NCI-H1105 treated with DMSO at 0.1 percent for 48 hours (cell line): Measurements from ENCODE around the gene FSTL1.
A peak's percentile ranks its signal among the peaks of the same experiment; 100 is the strongest.

Source experiments
- DNase-seq: peaks from one replicate; lab custom pipeline; 2025; lab: John Stamatoyannopoulos, UW

Gene FSTL1

DNA sequence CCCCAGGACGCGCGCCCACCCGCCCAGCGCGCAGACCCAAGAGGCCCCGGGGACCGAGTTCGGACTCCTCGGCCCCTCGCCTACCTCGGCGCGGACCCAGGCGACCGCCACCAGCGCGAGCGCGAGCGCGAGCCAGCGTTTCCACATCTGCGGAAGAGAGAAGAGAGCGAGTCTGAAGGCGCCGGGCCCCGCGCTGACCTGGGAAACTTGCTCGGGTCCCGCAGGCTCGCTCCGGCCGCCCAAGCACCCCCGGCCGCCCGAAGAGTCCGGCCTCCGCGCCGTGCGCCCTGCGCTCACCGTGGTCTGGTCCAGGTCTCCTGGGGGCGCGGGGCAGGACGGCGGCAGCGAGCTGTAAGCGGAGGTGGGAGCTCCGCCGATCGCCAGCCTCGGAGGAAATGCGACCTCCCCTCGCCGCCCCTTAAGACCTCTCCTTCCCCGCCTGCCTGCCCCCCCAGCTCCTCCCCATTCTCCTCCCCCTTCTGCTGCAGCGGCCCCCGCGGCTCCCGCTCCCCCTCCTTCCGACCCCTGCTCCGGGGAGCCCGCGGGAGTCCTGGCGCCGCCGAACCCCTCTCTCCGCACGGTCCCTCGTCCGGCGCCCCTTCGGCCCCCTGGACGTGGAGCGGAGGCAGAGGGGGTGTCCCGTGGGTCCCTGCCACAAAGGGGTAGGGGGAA is at the start of gene FSTL1:
TSS of gene FSTL1 (minus strand) at position 393 of the 672 bp plus-strand sequence. CDS start at position 147, 246 bp downstream.
- peak; percentile 49 for DNase-seq

GRCh38 chr3:120498556-120499346 is 48.0 kb upstream of the FSTL1 start:
- no peak for DNase-seq

GRCh38 chr3:120497818-120498217 is 47.0 kb upstream of the FSTL1 start:
- no peak for DNase-seq

- DNase-seq: no peak
Observed at GRCh38 chr3:120497336-120497735, 46.5 kb upstream of the FSTL1 start.

DNA sequence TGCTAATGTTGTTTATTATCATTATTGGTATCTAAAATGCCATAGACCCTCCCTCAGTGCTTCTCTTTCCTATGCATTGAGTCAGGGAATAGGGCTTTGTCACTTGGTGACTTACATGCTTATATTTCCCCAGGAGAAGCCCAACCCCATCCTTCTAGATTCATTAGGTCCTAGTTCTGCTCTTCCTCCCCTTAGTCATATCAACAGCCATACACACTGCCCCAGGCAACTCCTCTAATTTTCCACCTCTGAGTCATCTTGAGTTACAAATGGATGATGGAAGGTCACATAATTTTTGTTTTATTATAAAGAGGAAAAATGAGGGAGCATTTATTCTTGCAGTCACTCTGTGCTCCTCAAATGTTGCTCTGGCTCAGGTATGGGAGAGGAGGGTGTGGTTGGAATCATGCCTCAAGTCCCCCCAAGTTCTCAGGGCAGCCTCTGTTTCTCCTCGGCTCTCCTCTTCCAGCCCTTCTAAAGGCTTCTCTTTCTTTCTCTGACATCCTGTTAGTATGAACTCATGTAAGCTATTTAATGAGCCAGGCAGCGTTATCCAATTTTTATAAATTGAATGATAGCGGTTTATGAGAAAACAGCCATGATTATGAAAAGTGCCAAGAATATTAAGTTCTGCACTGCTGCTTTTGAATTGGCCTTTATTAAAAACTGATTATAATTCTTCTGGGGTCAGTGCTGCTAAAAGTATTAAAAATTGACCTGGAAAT is 45.6 kb upstream of the FSTL1 start:
- DNase-seq: no peak

GRCh38 chr3:120495809-120496208 is 45.0 kb upstream of the FSTL1 start:
- DNase-seq: no peak

DNA sequence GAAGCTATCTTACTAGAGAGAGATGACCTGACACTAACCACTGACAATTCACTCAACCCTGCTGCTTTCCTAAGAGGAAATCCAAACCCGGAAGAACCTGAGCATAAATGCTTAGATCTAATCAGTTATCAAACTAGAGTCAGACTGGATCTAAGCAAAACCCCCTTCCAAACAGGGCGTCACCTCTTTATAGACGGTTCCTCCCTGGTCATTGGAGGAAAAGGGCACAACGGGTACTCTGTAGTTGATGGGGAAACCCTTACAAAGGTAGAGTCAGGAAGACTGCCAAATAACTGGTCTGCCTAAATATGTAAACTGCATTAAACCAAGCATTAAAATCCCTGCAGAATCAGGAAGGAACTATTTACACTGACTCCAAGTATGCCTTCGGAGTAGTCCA is 41.3 kb upstream of the FSTL1 start:
- no peak for DNase-seq

GRCh38 chr3:120489421-120489820 is 38.6 kb upstream of the FSTL1 start:
- DNase-seq: no peak

DNA sequence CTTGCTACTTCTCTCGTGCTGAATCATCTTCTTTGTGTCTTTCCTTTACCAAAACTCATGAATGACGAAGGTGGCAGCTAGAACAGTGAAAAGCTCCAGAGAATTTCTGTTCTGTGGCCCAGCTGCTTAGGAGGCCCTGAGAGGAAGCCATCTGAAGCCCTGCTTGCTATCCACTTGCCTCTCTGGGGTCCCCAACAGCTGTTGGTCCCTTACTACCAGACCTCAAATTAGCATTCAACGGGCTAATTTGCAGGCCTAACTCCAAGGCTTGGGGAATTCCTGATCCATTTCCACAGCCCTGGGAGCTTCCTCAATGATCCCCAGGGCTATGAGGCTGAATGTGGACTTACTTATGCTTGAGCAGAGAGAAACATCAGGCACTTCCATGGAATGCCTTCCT is 37.5 kb upstream of the FSTL1 start:
- DNase-seq: no peak

- DNase-seq: no peak
Observed at GRCh38 chr3:120487191-120487650, 36.4 kb upstream of the FSTL1 start.

GRCh38 chr3:120481081-120481480 is 30.3 kb upstream of the FSTL1 start:
- no peak for DNase-seq

GRCh38 chr3:120477781-120478180 is 27.0 kb upstream of the FSTL1 start:
- no peak for DNase-seq

GRCh38 chr3:120475722-120476377 is 25.1 kb upstream of the FSTL1 start:
- no peak for DNase-seq

DNA sequence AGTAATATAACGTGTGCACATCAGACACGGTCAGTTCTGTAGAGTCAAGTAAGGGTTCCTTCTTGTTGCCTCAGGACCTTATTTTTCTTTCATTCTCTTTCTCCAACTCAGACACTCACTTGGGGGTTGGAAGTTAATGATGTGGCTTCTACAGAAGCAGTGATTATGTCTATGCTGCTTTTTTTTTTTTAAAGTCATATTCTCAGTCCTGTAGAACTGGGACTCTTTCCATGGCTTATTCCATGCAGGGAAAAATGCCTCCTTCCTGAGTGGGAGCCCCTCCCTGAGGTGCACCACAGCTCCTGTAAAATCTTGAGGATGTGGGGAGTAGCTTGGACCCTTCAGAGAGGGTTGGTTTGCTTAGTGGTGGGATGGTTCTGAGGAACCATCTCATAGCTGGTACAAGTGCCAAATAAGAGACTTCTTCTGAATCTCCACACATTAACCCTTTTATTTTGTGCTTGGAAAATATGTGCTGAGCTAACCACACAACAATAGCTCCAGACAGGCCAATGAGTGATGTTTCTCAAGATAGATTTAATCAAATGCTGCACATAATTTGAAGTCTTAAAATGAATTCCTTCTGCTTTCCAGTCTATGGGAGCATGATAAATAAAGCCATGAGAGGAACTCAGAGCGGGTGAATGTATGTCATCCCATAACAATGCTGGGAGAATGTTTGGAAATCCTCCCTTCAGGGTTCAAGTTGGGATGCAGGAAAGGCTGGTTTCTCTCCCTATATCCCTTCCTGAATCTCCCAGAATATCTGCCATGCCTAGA is 23.3 kb upstream of the FSTL1 start:
- no peak for DNase-seq

DNA sequence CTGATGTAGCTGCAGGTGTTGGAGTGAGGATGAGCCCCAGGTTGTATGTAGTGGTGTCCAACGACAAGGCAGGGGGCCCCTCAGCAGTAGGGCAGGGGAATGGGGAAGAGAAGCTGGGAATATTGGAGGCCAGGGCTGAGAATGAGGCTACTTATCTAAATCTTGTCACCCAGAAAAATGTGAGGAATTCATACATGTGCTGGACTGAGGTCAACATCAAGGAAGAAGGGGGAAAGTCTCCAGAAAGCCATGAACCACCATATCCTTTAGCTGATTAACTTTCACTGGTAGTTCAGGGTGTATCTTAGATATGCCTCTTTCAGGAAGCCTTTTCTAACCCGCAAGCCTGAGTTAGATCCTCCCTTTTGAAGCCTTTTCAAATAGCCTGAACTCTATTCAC is 22.6 kb upstream of the FSTL1 start:
- DNase-seq: no peak

- DNase-seq: no peak
Observed at GRCh38 chr3:120472121-120472844, 21.5 kb upstream of the FSTL1 start.

- no peak for DNase-seq
Observed at GRCh38 chr3:120471643-120472042, 20.9 kb upstream of the FSTL1 start.

DNA sequence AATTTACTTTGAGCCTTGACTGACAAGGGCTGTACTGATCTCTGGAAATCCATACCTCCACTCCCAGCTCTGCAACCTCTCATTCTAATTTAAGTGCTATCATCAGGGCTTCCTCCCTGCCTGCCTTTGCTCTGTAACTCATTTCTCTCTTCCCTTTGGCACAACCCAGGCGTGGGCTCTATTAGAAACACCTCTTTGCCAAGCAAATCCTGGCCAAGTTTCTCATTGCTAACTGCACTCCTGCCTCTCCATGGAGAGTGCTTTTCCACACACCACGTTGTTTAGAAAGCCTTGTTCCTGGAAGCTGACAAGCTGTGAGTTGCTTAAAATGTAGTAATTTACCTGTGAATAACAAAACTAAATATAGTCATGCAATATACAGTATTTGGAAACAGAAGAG is 20.1 kb upstream of the FSTL1 start:
- no peak for DNase-seq

DNA sequence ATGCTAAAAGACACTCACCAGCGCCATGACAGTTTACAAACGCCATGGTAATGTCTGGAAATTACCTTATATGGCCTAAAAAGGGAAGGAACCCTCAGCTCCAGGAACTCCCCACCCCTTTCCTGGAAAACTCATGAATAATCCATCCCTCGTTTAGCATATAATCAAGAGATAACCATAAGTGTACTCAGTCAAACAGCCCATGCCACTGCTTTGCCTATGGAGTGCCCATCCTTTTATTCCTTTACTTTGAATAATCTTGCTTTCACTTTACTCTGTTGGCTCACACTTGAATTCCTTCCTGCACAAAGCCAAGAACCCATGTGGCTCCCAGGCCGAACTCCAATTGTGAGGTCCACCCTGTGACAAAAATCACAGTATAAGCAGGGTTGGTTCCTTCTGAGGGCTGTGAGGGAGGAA is 19.1 kb upstream of the FSTL1 start:
- no peak for DNase-seq

GRCh38 chr3:120469440-120469839 is 18.6 kb upstream of the FSTL1 start:
- no peak for DNase-seq
